Nephron progenitor cell (in vitro differentiated cells): ENCODE measurements around the gene CLDN9.

ENCODE experiments used
- DNase-seq: peaks from one replicate; pipeline ENCODE4 v3.0.0; 2021
- H3K27ac Mint-ChIP-seq: 2 replicates; pipeline ENCODE4 v1.8.0; 2021; ENCODE audit warnings: mild to moderate bottlenecking, moderate library complexity, mixed read lengths
- H3K27me3 Mint-ChIP-seq: 2 replicates; pipeline ENCODE4 v1.8.0; 2021; ENCODE audit warnings: mild to moderate bottlenecking, low read depth, mixed read lengths; ENCODE audit not compliant: poor library complexity
- H3K36me3 Mint-ChIP-seq: 2 replicates; pipeline ENCODE4 v1.8.0; 2021; ENCODE audit warnings: low read depth, mixed read lengths
- H3K4me1 Mint-ChIP-seq: 2 replicates; pipeline ENCODE4 v1.8.0; 2021; ENCODE audit warnings: mixed read lengths
- H3K4me3 Mint-ChIP-seq: 2 replicates; pipeline ENCODE4 v1.8.0; 2021; ENCODE audit warnings: mild to moderate bottlenecking, moderate library complexity, mixed read lengths
- H3K9me3 Mint-ChIP-seq: 2 replicates; pipeline ENCODE4 v1.8.0; 2021; ENCODE audit warnings: mild to moderate bottlenecking, moderate library complexity, mixed read lengths
- CTCF ChIP-seq: fragments of 200-600 bp; sonication (generic); IDR thresholded peaks from 2 replicates; pipeline ENCODE4 v1.5.0; 2021; ENCODE audit warnings: antibody characterized with exemption

The CLDN9 gene

GRCh38 chr16:2973093-2973492, 39.6 kb upstream of the CLDN9 start:
- H3K9me3 Mint-ChIP-seq, result no peaks in the 10 kb centered on the region
- H3K27ac Mint-ChIP-seq, result no peak overlapping the region
- H3K4me1 Mint-ChIP-seq, result peaks cover 24% of the 10 kb centered on the region
- H3K36me3 Mint-ChIP-seq, result no peaks in the 10 kb centered on the region
- no peak overlapping the region for H3K4me3 Mint-ChIP-seq
- no peak for DNase-seq
- no peak for TF ChIP-seq CTCF
- peaks cover 3% of the 10 kb centered on the region for H3K27me3 Mint-ChIP-seq

- Mint-ChIP-seq H3K4me1 (peaks cover 18% of the 10 kb centered on the region), H3K27me3 (peaks cover 3% of the 10 kb centered on the region), H3K4me3 (no peak overlapping the region), H3K9me3 (no peaks in the 10 kb centered on the region), H3K36me3 (no peaks in the 10 kb centered on the region), H3K27ac (no peak overlapping the region)
- no peak for DNase-seq
- no peak for TF ChIP-seq CTCF
These were observed 39.0 kb upstream of the CLDN9 start for GRCh38 chr16:2973605-2974318.

DNA sequence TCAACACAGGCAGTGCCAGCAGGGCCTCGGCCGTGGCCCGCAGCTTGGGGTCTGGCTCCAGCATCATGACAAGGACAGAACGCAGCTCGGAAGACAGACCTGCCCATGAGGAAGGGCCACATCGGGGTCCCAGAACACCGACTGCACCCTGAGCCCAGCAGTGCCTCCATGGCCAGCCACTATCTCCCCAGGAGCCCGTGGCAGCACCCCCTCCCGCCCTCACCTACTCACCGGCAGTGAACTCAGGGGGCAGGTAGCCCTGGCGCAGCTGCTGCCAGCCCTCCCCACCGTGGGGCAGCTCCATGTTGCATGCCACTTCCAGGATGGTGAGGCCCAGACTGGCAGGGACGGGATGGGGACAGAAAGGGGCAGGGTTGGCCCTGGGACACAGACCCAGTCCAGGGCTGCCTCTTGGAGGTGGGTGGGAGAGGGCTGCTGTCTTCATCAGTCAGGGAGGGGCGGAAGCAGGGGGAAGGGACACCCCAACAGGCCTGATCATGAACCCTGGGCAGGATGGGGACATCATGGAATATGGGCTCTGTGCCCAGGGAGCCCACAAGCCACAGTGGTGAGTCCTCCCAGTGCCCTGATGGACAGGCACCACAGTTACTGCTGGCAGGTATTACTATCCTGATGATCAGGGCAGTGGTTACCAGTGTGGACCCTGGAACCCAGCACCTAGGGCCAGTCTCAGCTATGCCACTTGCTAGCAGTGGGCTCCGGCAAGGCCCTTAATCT, 38.2 kb upstream of the CLDN9 start:
- H3K27me3 Mint-ChIP-seq, result peaks cover 3% of the 10 kb centered on the region
- DNase-seq, result no peak
- no peak for TF ChIP-seq CTCF
- H3K36me3 Mint-ChIP-seq, result no peaks in the 10 kb centered on the region
- H3K9me3 Mint-ChIP-seq, result no peaks in the 10 kb centered on the region
- peaks cover 18% of the 10 kb centered on the region for H3K4me1 Mint-ChIP-seq
- H3K27ac Mint-ChIP-seq, result no peak overlapping the region
- no peak overlapping the region for H3K4me3 Mint-ChIP-seq

DNA sequence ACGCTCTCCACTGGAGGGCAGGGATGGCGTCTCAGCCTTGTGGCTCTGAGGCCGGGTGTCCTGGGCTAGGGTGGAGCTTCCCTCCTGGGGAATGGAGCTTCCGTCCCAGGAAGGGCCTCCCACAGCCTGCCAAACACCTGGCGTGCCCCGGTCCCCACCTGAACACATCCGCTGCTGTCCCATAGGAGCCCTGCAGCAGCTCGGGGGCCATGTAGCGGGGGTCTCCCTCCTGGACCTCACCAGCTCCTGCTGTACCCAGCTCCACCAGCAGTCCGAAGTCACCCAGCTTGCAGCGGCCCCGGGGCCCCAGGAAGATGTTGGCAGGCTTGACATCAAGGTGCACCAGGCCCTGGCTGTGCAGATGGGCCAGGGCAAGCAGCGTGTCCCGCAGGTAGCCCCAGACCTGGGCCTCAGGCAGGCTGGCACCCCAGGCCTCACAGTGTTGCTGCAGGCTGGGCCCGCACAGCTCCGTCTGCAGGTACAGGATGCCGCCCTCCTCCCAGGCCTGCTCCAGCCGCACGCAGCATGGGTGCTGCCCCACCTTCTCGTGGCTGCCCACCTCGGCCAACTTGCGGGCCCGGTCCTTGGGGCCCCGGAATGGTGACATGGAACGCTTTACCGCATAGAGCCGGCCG, 37.4 kb upstream of the CLDN9 start:
- no peak for TF ChIP-seq CTCF
- peaks cover 18% of the 10 kb centered on the region for H3K4me1 Mint-ChIP-seq
- no peak for DNase-seq
- H3K9me3 Mint-ChIP-seq, result no peaks in the 10 kb centered on the region
- H3K36me3 Mint-ChIP-seq, result no peaks in the 10 kb centered on the region
- peaks cover 3% of the 10 kb centered on the region for H3K27me3 Mint-ChIP-seq
- no peak overlapping the region for H3K4me3 Mint-ChIP-seq
- no peak overlapping the region for H3K27ac Mint-ChIP-seq

- Mint-ChIP-seq H3K27ac (no peak overlapping the region), H3K9me3 (no peaks in the 10 kb centered on the region), H3K4me1 (peaks cover 16% of the 10 kb centered on the region), H3K27me3 (peaks cover 3% of the 10 kb centered on the region), H3K4me3 (no peak overlapping the region), H3K36me3 (no peaks in the 10 kb centered on the region)
- no peak for TF ChIP-seq CTCF
- DNase-seq, result no peak
These were observed 36.5 kb upstream of the CLDN9 start for GRCh38 chr16:2976201-2976600.
